Smooth muscle cell (in vitro differentiated cells): Measurements from ENCODE around the gene JMJD4. TPM values are rescaled to one million over a fixed set of nuclear protein-coding genes. Genes with fewer than 3 reads are reported as not detected.

Source experiments
- DNase-seq: peaks from one replicate; lab custom pipeline; 2025; ENCODE audit not compliant: unreplicated experiment; lab: John Stamatoyannopoulos, UW
- H2AFZ ChIP-seq: fragments of 200-600 bp; sonication (generic); 2 replicates; pipeline ENCODE4 v1.6.0; 2016; ENCODE audit warnings: antibody characterized with exemption, low read depth, mild to moderate bottlenecking
- H3F3A ChIP-seq: fragments of 200-600 bp; sonication (generic); 2 replicates; pipeline ENCODE4 v1.6.0; 2017; ENCODE audit warnings: antibody characterized with exemption, low read depth
- H3K27ac ChIP-seq: fragments of 200-600 bp; sonication (generic); 2 replicates; pipeline ENCODE4 v1.5.1; 2016; ENCODE audit warnings: low read depth, mild to moderate bottlenecking
- H3K27me3 ChIP-seq: fragments of 200-600 bp; sonication (generic); 2 replicates; pipeline ENCODE4 v1.6.1; 2016; ENCODE audit warnings: low read depth, mild to moderate bottlenecking
- H3K36me3 ChIP-seq: fragments of 200-600 bp; sonication (generic); 2 replicates; pipeline ENCODE4 v1.5.1; 2016; ENCODE audit warnings: low read depth
- H3K4me1 ChIP-seq: fragments of 200-600 bp; sonication (generic); 2 replicates; pipeline ENCODE4 v1.5.1; 2016; ENCODE audit warnings: low read depth
- H3K4me2 ChIP-seq: fragments of 200-600 bp; sonication (generic); 2 replicates; pipeline ENCODE4 v1.6.0; 2016; ENCODE audit warnings: mild to moderate bottlenecking
- H3K4me3 ChIP-seq: fragments of 200-600 bp; sonication (generic); 2 replicates; pipeline ENCODE4 v1.5.1; 2016; ENCODE audit warnings: mild to moderate bottlenecking
- H3K79me2 ChIP-seq: fragments of 200-600 bp; sonication (generic); 2 replicates; pipeline ENCODE4 v1.6.0; 2016; ENCODE audit warnings: low read depth, mild to moderate bottlenecking
- H3K9ac ChIP-seq: fragments of 200-600 bp; sonication (generic); 2 replicates; pipeline ENCODE4 v1.6.0; 2016; ENCODE audit warnings: low read depth
- H3K9me3 ChIP-seq: fragments of 200-600 bp; sonication (generic); replicated peaks from 2 replicates; pipeline ENCODE4 v1.5.1; 2016; ENCODE audit warnings: low read depth
- H4K20me1 ChIP-seq: fragments of 200-600 bp; sonication (generic); 2 replicates; pipeline ENCODE4 v1.6.0; 2016; ENCODE audit warnings: low read depth
- CTCF ChIP-seq: fragments of 200-600 bp; sonication (generic); IDR thresholded peaks from 2 replicates; pipeline ENCODE4 v1.5.1; 2017; ENCODE audit warnings: borderline replicate concordance, mild to moderate bottlenecking, antibody characterized with exemption; ENCODE audit not compliant: insufficient read depth, poor library complexity, severe bottlenecking
- WGBS: methylation state at CpG from one replicate; pipeline ENCODE4 v1.1.7; 2016; ENCODE audit warnings: low lambda C conversion rate; 5-methylcytosine and 5-hydroxymethylcytosine counted together
- polyA plus RNA-seq: library from polyadenylated mRNA; unstranded; fragments of >200 nt; fragmentation: Nextera tagmentation; extraction: Ambion mirVana; gene quantifications from 2 replicates; pipeline ENCODE4 v1.2.1, GENCODE V29; 2016
- total RNA-seq: library from RNA; depleted of rRNA; stranded (reverse); fragments of >200 nt; gene quantifications from 2 replicates; pipeline ENCODE4 v1.2.3, GENCODE V29; 2014

JMJD4 gene
- total and polyA plus RNA-seq, 2 experiments from 2014 or later: 8.5 to 19.5 TPM

- Histone ChIP-seq H3F3A (peaks cover 15% of the 10 kb centered on the region), H3K4me3 (no peak overlapping the region), H3K4me1 (peaks cover 4% of the 10 kb centered on the region), H2AFZ (no peak overlapping the region), H3K36me3 (no peaks in the 10 kb centered on the region), H4K20me1 (peaks cover 97% of the 10 kb centered on the region), H3K79me2 (peaks cover 5% of the 10 kb centered on the region), H3K27ac (peak overlapping the region; percentile 43), H3K9ac (no peak overlapping the region), H3K9me3 (no peaks in the 10 kb centered on the region), H3K27me3 (no peaks in the 10 kb centered on the region), H3K4me2 (no peak overlapping the region)
- peak; percentile 85 for TF ChIP-seq CTCF
- DNase-seq: peak; percentile 58
- 22% methylated on average over 22 of the region's 22 CpGs for WGBS
These were observed 27.3 kb upstream of the JMJD4 start for GRCh38 chr1:227762231-227762911.

DNA sequence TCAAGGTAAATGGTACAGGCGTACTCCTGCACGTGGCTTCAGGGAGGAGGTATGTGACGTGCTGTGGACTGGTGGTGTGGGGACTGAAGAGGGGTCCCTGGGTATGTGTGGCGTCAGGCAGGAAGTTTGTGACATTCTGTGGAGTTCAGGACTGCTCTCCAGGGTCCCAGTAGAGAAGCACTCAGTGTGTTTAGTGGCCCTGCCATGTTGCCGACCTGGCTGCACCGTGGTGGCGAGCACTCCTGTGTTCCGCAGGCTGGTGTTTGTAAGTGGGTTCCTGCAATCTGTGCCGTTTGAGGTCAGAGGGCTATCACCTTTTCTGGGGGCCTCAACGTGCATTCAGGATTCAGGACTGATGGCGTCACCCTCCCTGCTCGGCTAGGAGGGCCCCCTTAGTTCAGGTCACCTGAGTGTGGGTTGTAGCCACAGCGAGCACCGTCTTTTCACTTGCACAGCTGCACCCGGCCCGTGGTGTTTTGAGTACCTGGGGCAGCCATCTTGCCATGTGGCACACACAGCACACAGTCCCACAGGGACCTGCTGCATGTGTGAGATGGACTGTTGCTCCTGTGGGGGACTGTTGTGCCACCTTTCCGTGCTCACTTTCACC lies 26.6 kb upstream of the JMJD4 start:
- Histone ChIP-seq H3K4me3 (no peak overlapping the region), H3K4me1 (peaks cover 4% of the 10 kb centered on the region), H3K9ac (no peak overlapping the region), H2AFZ (no peak overlapping the region), H3K4me2 (no peak overlapping the region), H4K20me1 (peaks cover 97% of the 10 kb centered on the region), H3F3A (peaks cover 15% of the 10 kb centered on the region), H3K79me2 (peaks cover 5% of the 10 kb centered on the region), H3K27ac (peak overlapping the region; percentile 43), H3K27me3 (no peaks in the 10 kb centered on the region), H3K36me3 (no peaks in the 10 kb centered on the region), H3K9me3 (no peaks in the 10 kb centered on the region)
- no peak for TF ChIP-seq CTCF
- DNase-seq: no peak
- 88% methylated on average over 17 of the region's 17 CpGs for WGBS

DNA sequence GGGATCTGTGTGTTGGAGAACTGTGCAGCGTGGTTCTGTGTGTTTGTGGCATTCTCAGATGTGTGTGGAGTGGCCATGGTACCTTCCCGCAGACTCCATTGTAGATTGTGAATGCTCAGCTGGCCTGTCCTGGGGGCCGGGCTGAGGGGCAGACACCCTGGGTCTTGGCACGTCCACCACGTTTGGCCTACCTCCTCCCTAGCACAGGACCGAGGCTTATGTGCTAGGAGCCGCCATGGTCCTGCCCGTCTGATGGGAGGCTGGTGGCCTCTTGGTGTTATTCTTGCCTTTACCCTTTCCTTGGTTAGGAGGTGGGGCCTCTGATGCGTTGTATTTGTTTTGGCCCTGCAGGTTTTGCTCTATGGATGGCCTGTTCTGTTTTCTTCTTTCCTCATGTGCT lies 25.3 kb upstream of the JMJD4 start:
- no peak for DNase-seq
- Histone ChIP-seq H3K27me3 (no peaks in the 10 kb centered on the region), H2AFZ (no peak overlapping the region), H3K4me1 (peaks cover 4% of the 10 kb centered on the region), H4K20me1 (peaks cover 97% of the 10 kb centered on the region), H3K4me2 (peak overlapping the region; percentile 8), H3K79me2 (peaks cover 11% of the 10 kb centered on the region), H3K36me3 (no peaks in the 10 kb centered on the region), H3F3A (peaks cover 15% of the 10 kb centered on the region), H3K27ac (peak overlapping the region; percentile 86), H3K4me3 (no peak overlapping the region), H3K9ac (peak overlapping the region; percentile 67), H3K9me3 (no peaks in the 10 kb centered on the region)
- WGBS: 94% methylated on average over 9 of the region's 9 CpGs
- TF ChIP-seq CTCF: no peak
